ENCODE measurements around the gene CCDC7. TPM values are rescaled to one million over a fixed set of nuclear protein-coding genes. Genes with fewer than 3 reads are reported as not detected.
"Not testable (repeated sequence)": the region's sequence is repeated elsewhere in the genome, so short reads cannot be mapped to it uniquely, and the experiment has no call there.

The CCDC7 gene
- polyA plus RNA-seq, 1 of the 3 experiments (the other 2 are of a cell fraction), result 0.44 TPM

- H3K4me2 ChIP-seq, result no peak overlapping the region
- DNase-seq, result no peak
- H3K9me2 ChIP-seq, result no peaks in the 10 kb centered on the region
- POLR2A ChIA-PET, result no interaction called here
- TF ChIP-seq FOXJ3 (CRISPR knock-in tag; IDR thresholded peaks at IDR 0.05), result no peak
- no peak for TF ChIP-seq POLR2AphosphoS5 (IDR thresholded peaks at IDR 0.05; ENCODE audit: low read depth, low read length)
- no peak for TF ChIP-seq RAD21 (IDR thresholded peaks at IDR 0.05; ENCODE audit: low read length)
- TF ChIP-seq EP300 (IDR thresholded peaks at IDR 0.05; ENCODE audit: borderline replicate concordance in 1 of 2, low read depth in 1 of 2, low read length in 1 of 2), result no peak
- TF ChIP-seq MXI1 (IDR thresholded peaks at IDR 0.05; ENCODE audit: low read depth, low read length), result no peak
- TF ChIP-seq NRF1 (IDR thresholded peaks at IDR 0.05; ENCODE audit: low read depth, low read length), result no peak
- TF ChIP-seq RXRA (IDR thresholded peaks at IDR 0.05; ENCODE audit: borderline replicate concordance, low read depth), result no peak
- TF ChIP-seq GABPA (IDR thresholded peaks at IDR 0.05; ENCODE audit: low read depth), result no peak
- no peak for TF ChIP-seq TCF12 (IDR thresholded peaks at IDR 0.05)
- H4K20me1 ChIP-seq (ENCODE audit: insufficient read depth), result no peaks in the 10 kb centered on the region
- H3F3A ChIP-seq (replicated peaks; ENCODE audit: insufficient read depth), result no peaks in the 10 kb centered on the region
- H2AFZ ChIP-seq (ENCODE audit: low read depth), result no peak overlapping the region
- H3K9me3 ChIP-seq, result no peaks in the 10 kb centered on the region
- H3K4me3 ChIP-seq (ENCODE audit: low read depth in 2 of 2, low read length in 1 of 2), result no peak overlapping the region
- no peaks in the 10 kb centered on the region for H3K36me3 ChIP-seq (replicated peaks in 1 of 2; ENCODE audit: control insufficient read depth in 1 of 2, insufficient read depth in 2 of 2, low read length in 1 of 2)
- no peak overlapping the region for H3K27ac ChIP-seq (ENCODE audit: low read depth in 2 of 2, low read length in 1 of 2)
- H3K4me1 ChIP-seq (ENCODE audit: control insufficient read depth in 1 of 2, insufficient read depth in 2 of 2, low read depth in 1 of 2, low read length in 1 of 2), result no peaks in the 10 kb centered on the region
- CTCF ChIA-PET, result no interaction called here
- H3K27me3 ChIP-seq (ENCODE audit: insufficient read depth), result no peaks in the 10 kb centered on the region
- no peaks in the 10 kb centered on the region for H3K79me2 ChIP-seq (ENCODE audit: insufficient read depth)
- H3K9ac ChIP-seq, result no peak overlapping the region
These were observed 131.5 kb downstream of the CCDC7 start for GRCh38 chr10:32577448-32577847.

GRCh38 chr10:32582946-32583345 lies 137.0 kb downstream of the CCDC7 start:
- Histone ChIP-seq H3F3A (replicated peaks; ENCODE audit: insufficient read depth) (no peaks in the 10 kb centered on the region), H3K79me2 (ENCODE audit: insufficient read depth) (no peaks in the 10 kb centered on the region), H3K27ac (ENCODE audit: low read depth in 2 of 2, low read length in 1 of 2) (no peak overlapping the region), H3K27me3 (ENCODE audit: insufficient read depth) (no peaks in the 10 kb centered on the region), H3K4me3 (ENCODE audit: low read depth in 2 of 2, low read length in 1 of 2) (no peak overlapping the region), H3K4me2 (no peak overlapping the region), H3K9me2 (no peaks in the 10 kb centered on the region), H3K36me3 (replicated peaks in 1 of 2; ENCODE audit: control insufficient read depth in 1 of 2, insufficient read depth in 2 of 2, low read length in 1 of 2) (no peaks in the 10 kb centered on the region), H3K9ac (no peak overlapping the region), H2AFZ (ENCODE audit: low read depth) (no peak overlapping the region), H3K9me3 (no peaks in the 10 kb centered on the region), H3K4me1 (ENCODE audit: control insufficient read depth in 1 of 2, insufficient read depth in 2 of 2, low read depth in 1 of 2, low read length in 1 of 2) (no peaks in the 10 kb centered on the region), H4K20me1 (ENCODE audit: insufficient read depth) (no peaks in the 10 kb centered on the region)
- POLR2A ChIA-PET, result no interaction called here
- WGBS (ENCODE audit: low lambda C conversion rate), result 73% methylated on average over 2 of the region's 2 CpGs
- TF ChIP-seq EZH2phosphoT487 (IDR thresholded peaks at IDR 0.05; ENCODE audit: borderline replicate concordance, low read depth) (no peak), IRF3 (IDR thresholded peaks at IDR 0.05; ENCODE audit: low read depth, low read length) (no peak), ELF1 (IDR thresholded peaks at IDR 0.05) (no peak), CHD2 (IDR thresholded peaks at IDR 0.05; ENCODE audit: low read length, partially characterized antibody) (no peak), GABPA (IDR thresholded peaks at IDR 0.05; ENCODE audit: low read depth) (no peak), CTCF (IDR thresholded peaks at IDR 0.05) (no peak), SMC3 (IDR thresholded peaks at IDR 0.05; ENCODE audit: low read depth, low read length) (no peak), TCF12 (IDR thresholded peaks at IDR 0.05) (no peak), MAX (IDR thresholded peaks at IDR 0.05; ENCODE audit: low read depth) (no peak), RAD21 (IDR thresholded peaks at IDR 0.05; ENCODE audit: low read length) (no peak)
- CTCF ChIA-PET, result no interaction called here
- DNase-seq, result no peak

GRCh38 chr10:32598022-32598421 lies 152.1 kb downstream of the CCDC7 start:
- 52% methylated on average over 2 of the region's 5 CpGs for WGBS (ENCODE audit: low lambda C conversion rate)
- CTCF ChIA-PET; H3K9me3 ChIP-seq; POLR2A ChIA-PET; H3K4me3 ChIP-seq (ENCODE audit: low read depth in 2 of 2, low read length in 1 of 2); H2AFZ ChIP-seq (ENCODE audit: low read depth); H3K27ac ChIP-seq (ENCODE audit: low read depth in 2 of 2, low read length in 1 of 2); H4K20me1 ChIP-seq (ENCODE audit: insufficient read depth); H3K36me3 ChIP-seq (replicated peaks in 1 of 2; ENCODE audit: control insufficient read depth in 1 of 2, insufficient read depth in 2 of 2, low read length in 1 of 2); H3K79me2 ChIP-seq (ENCODE audit: insufficient read depth); H3K4me1 ChIP-seq (ENCODE audit: control insufficient read depth in 1 of 2, insufficient read depth in 2 of 2, low read depth in 1 of 2, low read length in 1 of 2); H3K27me3 ChIP-seq (ENCODE audit: insufficient read depth); H3K9ac ChIP-seq; H3K4me2 ChIP-seq; H3F3A ChIP-seq (replicated peaks; ENCODE audit: insufficient read depth); DNase-seq; H3K9me2 ChIP-seq: not testable (repeated sequence)

Measured in SK-N-SH (cell line).